ENCODE results near the gene CX3CR1. TPM values are rescaled to one million over a fixed set of nuclear protein-coding genes. Genes with fewer than 3 reads are reported as not detected.
"Not testable (repeated sequence)": the region's sequence is repeated elsewhere in the genome, so short reads cannot be mapped to it uniquely, and the experiment has no call there.

The CX3CR1 gene
- total and polyA plus RNA-seq, 2 donors (not counting 1 experiment from before 2014, with no cell fraction given) = 0.16 to 0.27 TPM

DNA sequence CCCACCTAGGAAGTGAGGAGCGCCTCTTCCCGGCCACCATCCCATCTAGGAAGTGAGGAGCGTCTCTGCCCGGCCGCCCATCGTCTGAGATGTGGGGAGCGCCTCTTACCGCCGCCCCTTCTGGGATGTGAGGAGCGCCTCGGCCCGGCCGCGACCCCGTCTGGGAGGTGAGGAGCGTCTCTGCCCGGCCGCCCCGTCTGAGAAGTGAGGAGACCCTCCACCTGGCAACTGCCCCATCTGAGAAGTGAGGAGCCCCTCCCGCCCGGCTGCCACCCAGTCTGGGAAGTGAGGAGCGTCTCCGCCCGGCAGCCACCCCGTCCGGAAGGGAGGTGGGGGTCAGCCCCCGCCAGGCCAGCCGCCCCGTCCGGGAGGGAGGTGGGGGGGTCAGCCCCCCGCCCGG, 52.2 kb downstream of the CX3CR1 start:
- intact Hi-C loops (cut with micrococcal nuclease); H3K27ac Mint-ChIP-seq: not testable (repeated sequence)
- WGBS (ENCODE audit: insufficient coverage) = 92% methylated on average over 6 of the region's 32 CpGs

DNA sequence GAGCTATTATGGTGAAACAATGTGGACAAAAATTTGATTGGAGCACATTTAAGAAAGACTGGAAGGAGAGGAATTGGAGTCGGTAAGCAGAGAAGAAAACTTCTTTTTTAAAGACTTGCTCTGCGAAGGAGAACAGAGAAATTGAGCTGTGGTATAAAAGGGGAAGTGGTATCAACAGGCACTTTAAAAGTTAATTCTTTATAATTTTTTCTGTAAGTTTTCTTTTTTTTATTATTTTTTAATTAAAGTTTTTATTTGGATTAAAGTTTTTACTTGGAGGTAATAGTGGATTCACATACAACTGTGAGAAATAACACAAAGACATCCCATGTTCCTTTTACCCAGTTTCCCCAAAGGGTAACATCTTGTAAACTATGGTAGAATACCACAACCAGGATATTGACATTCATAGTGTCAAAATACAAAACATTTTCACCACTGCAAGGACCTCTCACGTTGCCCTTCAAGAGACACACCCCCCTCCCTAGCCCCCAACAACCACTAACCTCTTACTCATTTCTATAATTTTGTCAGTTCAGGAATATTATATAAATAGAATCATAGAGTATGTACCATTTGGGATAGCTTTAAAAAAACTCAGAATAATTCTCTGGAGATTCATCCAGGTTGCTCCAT, 53.6 kb downstream of the CX3CR1 start:
- Mint-ChIP-seq H3K9me3 (ENCODE audit: insufficient read depth) (no peaks in the 10 kb centered on the region), H3K4me3 (peak overlapping the region; percentile 16), H3K4me1 (peaks cover 16% of the 10 kb centered on the region), H3K27ac (no peak overlapping the region), H3K27me3 (peaks cover 3% of the 10 kb centered on the region)
- Histone ChIP-seq H3K27me3 (replicated peaks in 1 of 4; ENCODE audit: control extremely low read depth in 1 of 4, control insufficient read depth in 3 of 4, insufficient read depth in 4 of 4, low read length in 3 of 4) (peaks cover 0 to 6% (median 0%) of the 10 kb centered on the region in 4 experiments), H3K4me3 (ENCODE audit: control extremely low read depth in 1 of 5, extremely low read depth in 1 of 5, insufficient read depth in 1 of 5, low read depth in 2 of 5, low read length in 4 of 5) (no peak overlapping the region), H3K4me2 (replicated peaks; ENCODE audit: low read depth, low read length, poor library complexity, severe bottlenecking) (peak overlapping the region; percentile 31), H3K9ac (ENCODE audit: low read length) (no peak overlapping the region), H3K4me1 (ENCODE audit: control insufficient read depth in 2 of 2, insufficient read depth in 2 of 2, low read length in 2 of 2) (peaks cover 9 to 14% of the 10 kb centered on the region in 2 donors), H4K20me1 (ENCODE audit: control insufficient read depth, insufficient read depth, low read length, poor library complexity, severe bottlenecking) (no peaks in the 10 kb centered on the region), H3K36me3 (replicated peaks in 1 of 2; ENCODE audit: control extremely low read depth in 1 of 2, control insufficient read depth in 1 of 2, extremely low read depth in 1 of 2, insufficient read depth in 2 of 2, low read length in 1 of 2) (no peaks in the 10 kb centered on the region), H3K79me2 (ENCODE audit: control insufficient read depth, insufficient read depth, low read length) (no peaks in the 10 kb centered on the region), H3K9me3 (ENCODE audit: control extremely low read depth in 1 of 3, control insufficient read depth in 2 of 3, insufficient read depth in 1 of 3, low read length in 2 of 3) (no peaks in the 10 kb centered on the region), H3K27ac (ENCODE audit: low read length in 2 of 2) (no peak overlapping the region), H2AFZ (ENCODE audit: insufficient read depth, low read depth, low read length, poor library complexity, severe bottlenecking) (no peak overlapping the region)
- no CpG with 5 or more reads among the region's 3 CpGs for WGBS (ENCODE audit: insufficient coverage)
- intact Hi-C loops (cut with micrococcal nuclease) = loop anchor here (1.0 kb wide), 1 partner anchor 10 kb away; no protein-coding TSS in a partner anchor
- TF ChIP-seq CTCF (IDR thresholded peaks at IDR 0.05) (no peak), EZH2 (IDR thresholded peaks at IDR 0.05; ENCODE audit: borderline replicate concordance, insufficient read depth, low read depth, low read length, poor library complexity, severe bottlenecking) (no peak)
- CTCF ChIA-PET = interaction anchor here (0.9 to 1.2 kb wide), 4 partner anchors 10 to 66 kb away, joined by 3 to 6 read pairs (median 4); no protein-coding TSS in a partner anchor
- no peak for ATAC-seq (ENCODE audit: low read depth)
- POLR2A ChIA-PET = no interaction called here
- DNase-seq = no peak

More for the DNA sequence above, 52.2 kb downstream of the CX3CR1 start:
- H3K27me3 ChIP-seq (replicated peaks in 1 of 4; ENCODE audit: control extremely low read depth in 1 of 4, control insufficient read depth in 3 of 4, insufficient read depth in 4 of 4, low read length in 3 of 4); H3K79me2 ChIP-seq (ENCODE audit: control insufficient read depth, insufficient read depth, low read length); H3K4me2 ChIP-seq (replicated peaks; ENCODE audit: low read depth, low read length, poor library complexity, severe bottlenecking); DNase-seq; ATAC-seq (ENCODE audit: low read depth); H3K9me3 Mint-ChIP-seq (ENCODE audit: insufficient read depth); H3K9ac ChIP-seq (ENCODE audit: low read length); H3K9me3 ChIP-seq (ENCODE audit: control extremely low read depth in 1 of 3, control insufficient read depth in 2 of 3, insufficient read depth in 1 of 3, low read length in 2 of 3); H3K4me3 ChIP-seq (ENCODE audit: control extremely low read depth in 1 of 5, extremely low read depth in 1 of 5, insufficient read depth in 1 of 5, low read depth in 2 of 5, low read length in 4 of 5); POLR2A ChIA-PET; H2AFZ ChIP-seq (ENCODE audit: insufficient read depth, low read depth, low read length, poor library complexity, severe bottlenecking); H3K36me3 ChIP-seq (replicated peaks in 1 of 2; ENCODE audit: control extremely low read depth in 1 of 2, control insufficient read depth in 1 of 2, extremely low read depth in 1 of 2, insufficient read depth in 2 of 2, low read length in 1 of 2); H3K27me3 Mint-ChIP-seq; H3K4me3 Mint-ChIP-seq; CTCF ChIA-PET; H3K27ac ChIP-seq (ENCODE audit: low read length in 2 of 2); H4K20me1 ChIP-seq (ENCODE audit: control insufficient read depth, insufficient read depth, low read length, poor library complexity, severe bottlenecking): not testable (repeated sequence)
- H3K4me1 ChIP-seq (ENCODE audit: control insufficient read depth in 2 of 2, insufficient read depth in 2 of 2, low read length in 2 of 2) = peaks cover 8 to 18% of the 10 kb centered on the region in 2 donors
- peaks cover 22% of the 10 kb centered on the region for H3K4me1 Mint-ChIP-seq

Measured in B cell (primary cell).